Endodermal cell (in vitro differentiated cells): ENCODE measurements around the gene CD69. TPM values are rescaled to one million over a fixed set of nuclear protein-coding genes. Genes with fewer than 3 reads are reported as not detected.
"Not testable (repeated sequence)": the region's sequence is repeated elsewhere in the genome, so short reads cannot be mapped to it uniquely, and the experiment has no call there.

ENCODE experiments used
- DNase-seq: peaks from one replicate; pipeline ENCODE4 v3.0.0-alpha.2; 2017
- H3K27ac ChIP-seq: 2 replicates; pipeline ENCODE4 v1.5.1; 2013; ENCODE audit warnings: mild to moderate bottlenecking, low read depth, low read length, moderate library complexity
- H3K27me3 ChIP-seq: 2 replicates; pipeline ENCODE4 v1.6.1; 2013; ENCODE audit warnings: mild to moderate bottlenecking, low read length, moderate library complexity; ENCODE audit not compliant: insufficient read depth, control insufficient read depth, poor library complexity, severe bottlenecking
- H3K36me3 ChIP-seq: 2 replicates; pipeline ENCODE4 v1.7.0; 2013; ENCODE audit warnings: mild to moderate bottlenecking, low read length, moderate library complexity; ENCODE audit not compliant: control insufficient read depth, insufficient read depth
- H3K4me1 ChIP-seq: one replicate; pipeline ENCODE4 v1.7.0; 2013; ENCODE audit warnings: low read length; ENCODE audit not compliant: control insufficient read depth, insufficient read depth
- H3K4me3 ChIP-seq: 2 replicates; pipeline ENCODE4 v1.5.1; 2013; ENCODE audit warnings: mild to moderate bottlenecking, low read length, moderate library complexity
- H3K9ac ChIP-seq: 2 replicates; pipeline ENCODE4 v1.6.1; 2013; ENCODE audit warnings: mild to moderate bottlenecking, low read length, moderate library complexity; ENCODE audit not compliant: poor library complexity, severe bottlenecking; ENCODE audit errors: extremely low read depth
- H3K9me3 ChIP-seq: 2 replicates; pipeline ENCODE4 v1.6.1; 2013; ENCODE audit warnings: mild to moderate bottlenecking, low read length, moderate library complexity; ENCODE audit not compliant: control insufficient read depth
- H3K27ac Mint-ChIP-seq: 2 replicates; pipeline ENCODE4 v1.8.0; 2020; ENCODE audit warnings: mixed read lengths
- H3K27me3 Mint-ChIP-seq: 2 replicates; pipeline ENCODE4 v1.8.0; 2021; ENCODE audit warnings: mild to moderate bottlenecking, mixed read lengths; ENCODE audit not compliant: insufficient read depth
- H3K36me3 Mint-ChIP-seq: 2 replicates; pipeline ENCODE4 v1.8.0; 2020; ENCODE audit warnings: low read depth, mixed read lengths
- H3K4me1 Mint-ChIP-seq: 2 replicates; pipeline ENCODE4 v1.8.0; 2020; ENCODE audit warnings: mixed read lengths
- H3K4me3 Mint-ChIP-seq: 2 replicates; pipeline ENCODE4 v1.8.0; 2020; ENCODE audit warnings: mild to moderate bottlenecking, moderate library complexity, mixed read lengths
- H3K9me3 Mint-ChIP-seq: 2 replicates; pipeline ENCODE4 v1.8.0; 2020; ENCODE audit warnings: mild to moderate bottlenecking, mixed read lengths
- WGBS, 2 experiments: methylation state at CpG; one replicate each; pipeline versions ENCODE4 v1.1.5 to v1.1.7; 2013; ENCODE audit warnings: missing lambda C conversion rate in 2 of 2, mixed read lengths in 1 of 2; ENCODE audit not compliant: insufficient coverage in 1 of 2, insufficient read length in 1 of 2; 5-methylcytosine and 5-hydroxymethylcytosine counted together
- total RNA-seq, 2 donors: library from RNA; stranded (reverse); fragmentation: NEBNext Ultra II Directional in 1 of 2; extraction: Animal tissue kit (Norgen Biotek cat#: 25700) in 1 of 2; gene quantifications; 2 replicates in 1 of 2; 3 replicates in 1 of 2; pipeline ENCODE4 v1.2.1, GENCODE V29; 2021
- TF ChIP-seq, protein P1 (sequence below): fragments of 200-600 bp; sonication (generic); conservative IDR thresholded peaks from 2 replicates; pipeline ENCODE4 v1.5.0; 2021; ENCODE audit warnings: antibody characterized with exemption, mild to moderate bottlenecking

Gene CD69
- total RNA-seq, 2 donors from 2014 or later = not detected

GRCh38 chr12:9719790-9720189, 40.9 kb downstream of the CD69 start:
- no peaks in the 10 kb centered on the region for H3K27me3 Mint-ChIP-seq
- Histone ChIP-seq H3K27ac (no peak overlapping the region), H3K4me1 (no peaks in the 10 kb centered on the region), H3K36me3 (no peaks in the 10 kb centered on the region), H3K27me3 (no peaks in the 10 kb centered on the region), H3K9me3 (no peaks in the 10 kb centered on the region), H3K9ac (no peak overlapping the region), H3K4me3 (no peak overlapping the region)
- TF ChIP-seq, protein P1, sequence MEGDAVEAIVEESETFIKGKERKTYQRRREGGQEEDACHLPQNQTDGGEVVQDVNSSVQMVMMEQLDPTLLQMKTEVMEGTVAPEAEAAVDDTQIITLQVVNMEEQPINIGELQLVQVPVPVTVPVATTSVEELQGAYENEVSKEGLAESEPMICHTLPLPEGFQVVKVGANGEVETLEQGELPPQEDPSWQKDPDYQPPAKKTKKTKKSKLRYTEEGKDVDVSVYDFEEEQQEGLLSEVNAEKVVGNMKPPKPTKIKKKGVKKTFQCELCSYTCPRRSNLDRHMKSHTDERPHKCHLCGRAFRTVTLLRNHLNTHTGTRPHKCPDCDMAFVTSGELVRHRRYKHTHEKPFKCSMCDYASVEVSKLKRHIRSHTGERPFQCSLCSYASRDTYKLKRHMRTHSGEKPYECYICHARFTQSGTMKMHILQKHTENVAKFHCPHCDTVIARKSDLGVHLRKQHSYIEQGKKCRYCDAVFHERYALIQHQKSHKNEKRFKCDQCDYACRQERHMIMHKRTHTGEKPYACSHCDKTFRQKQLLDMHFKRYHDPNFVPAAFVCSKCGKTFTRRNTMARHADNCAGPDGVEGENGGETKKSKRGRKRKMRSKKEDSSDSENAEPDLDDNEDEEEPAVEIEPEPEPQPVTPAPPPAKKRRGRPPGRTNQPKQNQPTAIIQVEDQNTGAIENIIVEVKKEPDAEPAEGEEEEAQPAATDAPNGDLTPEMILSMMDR = no peak
- no peaks in the 10 kb centered on the region for H3K36me3 Mint-ChIP-seq
- WGBS, 2 experiments = 0% methylated on average over 1 of the region's 1 CpG
- no peak overlapping the region for H3K27ac Mint-ChIP-seq
- H3K4me1 Mint-ChIP-seq = peaks cover 13% of the 10 kb centered on the region
- no peak for DNase-seq
- H3K9me3 Mint-ChIP-seq = no peaks in the 10 kb centered on the region
- no peak overlapping the region for H3K4me3 Mint-ChIP-seq

- no peaks in the 10 kb centered on the region for H3K9me3 Mint-ChIP-seq
- Histone ChIP-seq H3K27me3 (no peaks in the 10 kb centered on the region), H3K4me1 (no peaks in the 10 kb centered on the region), H3K27ac (no peak overlapping the region), H3K36me3 (no peaks in the 10 kb centered on the region), H3K4me3 (no peak overlapping the region), H3K9ac (no peak overlapping the region), H3K9me3 (no peaks in the 10 kb centered on the region)
- TF ChIP-seq, protein P1 = no peak
- peaks cover 13% of the 10 kb centered on the region for H3K4me1 Mint-ChIP-seq
- 96 to 100% methylated on average over 3 to 7 of the region's 7 CpGs for WGBS, 2 experiments
- DNase-seq = no peak
- H3K27ac Mint-ChIP-seq = no peak overlapping the region
- H3K4me3 Mint-ChIP-seq = no peak overlapping the region
- no peaks in the 10 kb centered on the region for H3K36me3 Mint-ChIP-seq
- no peaks in the 10 kb centered on the region for H3K27me3 Mint-ChIP-seq
These were observed 41.7 kb downstream of the CD69 start for GRCh38 chr12:9718968-9719367.

- Mint-ChIP-seq H3K27ac (no peak overlapping the region), H3K4me3 (no peak overlapping the region), H3K9me3 (no peaks in the 10 kb centered on the region), H3K36me3 (no peaks in the 10 kb centered on the region), H3K27me3 (no peaks in the 10 kb centered on the region), H3K4me1 (peaks cover 13% of the 10 kb centered on the region)
- no peak for DNase-seq
- TF ChIP-seq, protein P1 = no peak
- no peaks in the 10 kb centered on the region for H3K36me3 ChIP-seq
- no peak overlapping the region for H3K4me3 ChIP-seq
- H3K27me3 ChIP-seq = no peaks in the 10 kb centered on the region
- no peaks in the 10 kb centered on the region for H3K9me3 ChIP-seq
- H3K27ac ChIP-seq = no peak overlapping the region
- no peak overlapping the region for H3K9ac ChIP-seq
- no peaks in the 10 kb centered on the region for H3K4me1 ChIP-seq
- WGBS, 2 experiments = 85 to 92% methylated on average over 12 to 15 of the region's 15 CpGs
These were observed 43.4 kb downstream of the CD69 start for GRCh38 chr12:9717070-9717925.

DNA sequence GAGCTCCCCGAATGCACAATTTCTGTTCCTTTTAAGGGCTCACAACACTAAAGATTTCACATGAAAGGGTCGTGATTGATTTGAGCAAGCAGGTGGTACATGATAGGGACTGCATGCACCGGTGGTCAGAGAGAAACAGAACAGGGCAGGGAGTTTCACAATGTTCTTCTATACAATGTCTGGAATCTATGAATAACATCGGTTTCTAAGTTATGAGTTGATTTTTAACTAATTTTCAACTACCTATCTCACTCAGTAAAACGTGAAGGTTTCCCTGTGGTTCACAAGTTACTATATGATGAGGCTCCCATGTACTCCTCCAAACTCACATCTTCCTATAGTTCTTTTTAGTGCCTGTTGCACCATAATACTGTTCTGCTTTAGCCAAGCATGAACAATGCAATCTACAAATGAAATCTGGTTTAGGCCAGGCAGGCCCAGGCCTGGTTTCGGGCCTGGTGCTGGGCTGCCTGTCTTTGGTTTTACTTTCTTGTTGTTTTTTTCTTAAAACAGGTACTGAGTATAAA, 47.6 kb downstream of the CD69 start:
- not testable (repeated sequence) for H3K27me3 Mint-ChIP-seq, H3K27ac Mint-ChIP-seq, H3K4me3 Mint-ChIP-seq, H3K4me1 ChIP-seq, H3K9me3 ChIP-seq, H3K9me3 Mint-ChIP-seq, H3K36me3 Mint-ChIP-seq, H3K27ac ChIP-seq, H3K4me3 ChIP-seq, H3K9ac ChIP-seq, H3K27me3 ChIP-seq, H3K36me3 ChIP-seq, DNase-seq
- 93 to 100% methylated on average over 2 to 4 of the region's 6 CpGs for WGBS, 2 experiments
- H3K4me1 Mint-ChIP-seq = peaks cover 22% of the 10 kb centered on the region
